Mesenchymal stem cell (in vitro differentiated cells and primary cell): ENCODE data around the gene MACC1.
A peak's percentile ranks its signal among the peaks of the same experiment; 100 is the strongest.
"Not testable (repeated sequence)": the region's sequence is repeated elsewhere in the genome, so short reads cannot be mapped to it uniquely, and the experiment has no call there.

ENCODE experiments used
- DNase-seq: peaks from one replicate; pipeline ENCODE4 v3.0.0-alpha.2; 2013
- H2AFZ ChIP-seq: one replicate; pipeline ENCODE4 v1.6.1; 2013; ENCODE audit warnings: low read depth, mild to moderate bottlenecking, control low read depth, inconsistent platforms, low read length, moderate library complexity
- H2AK5ac ChIP-seq: 2 replicates; pipeline ENCODE4 v1.6.1; 2013; ENCODE audit warnings: low read length, moderate library complexity, mild to moderate bottlenecking, inconsistent platforms; ENCODE audit not compliant: severe bottlenecking
- H2BK120ac ChIP-seq: one replicate; pipeline ENCODE4 v1.6.1; 2013; ENCODE audit warnings: low read depth, mild to moderate bottlenecking, inconsistent platforms, low read length, moderate library complexity
- H2BK12ac ChIP-seq, 2 experiments: one replicate each; pipeline ENCODE4 v1.6.1; 2013; ENCODE audit warnings: inconsistent platforms in 2 of 2, low read length in 2 of 2, mild to moderate bottlenecking in 2 of 2, moderate library complexity in 2 of 2, control low read depth in 1 of 2
- H2BK15ac ChIP-seq: one replicate; pipeline ENCODE4 v1.6.1; 2013; ENCODE audit warnings: mild to moderate bottlenecking, low read depth, inconsistent platforms; ENCODE audit not compliant: poor library complexity, severe bottlenecking
- H2BK5ac ChIP-seq: 2 replicates; pipeline ENCODE4 v1.6.1; 2013; ENCODE audit warnings: low read depth, mild to moderate bottlenecking, low read length, control low read depth, inconsistent platforms; ENCODE audit not compliant: poor library complexity, severe bottlenecking
- H3K14ac ChIP-seq, 2 experiments: one replicate each; pipeline ENCODE4 v1.6.1; 2013; ENCODE audit warnings: inconsistent platforms in 2 of 2, low read length in 2 of 2, control low read depth in 1 of 2, mild to moderate bottlenecking in 1 of 2, moderate library complexity in 1 of 2
- H3K18ac ChIP-seq, 2 experiments: one replicate each; pipeline ENCODE4 v1.6.1; 2013; ENCODE audit warnings: inconsistent platforms in 2 of 2, low read length in 2 of 2, control low read depth in 1 of 2, low read depth in 1 of 2, mild to moderate bottlenecking in 1 of 2
- H3K23ac ChIP-seq, 2 experiments: one replicate each; pipeline ENCODE4 v1.6.1; 2013; ENCODE audit warnings: inconsistent platforms in 2 of 2, low read length in 2 of 2, mild to moderate bottlenecking in 2 of 2, moderate library complexity in 2 of 2, control low read depth in 1 of 2
- H3K27ac ChIP-seq: 2 replicates; pipeline ENCODE4 v1.5.1; 2013; ENCODE audit warnings: mild to moderate bottlenecking, moderate library complexity, low read length, control low read depth, inconsistent platforms; ENCODE audit not compliant: poor library complexity, severe bottlenecking
- H3K27me3 ChIP-seq, 2 experiments: 2 replicates each; pipeline versions ENCODE4 v1.6.1 to v1.7.0; 2013; ENCODE audit warnings: low read length in 2 of 2, mild to moderate bottlenecking in 2 of 2, moderate library complexity in 2 of 2, control low read depth in 1 of 2, inconsistent platforms in 1 of 2; ENCODE audit not compliant: control insufficient read depth in 1 of 2, insufficient read depth in 1 of 2
- H3K36me3 ChIP-seq, 2 experiments: 2 replicates each; pipeline versions ENCODE4 v1.6.1 to v1.7.0; 2013; ENCODE audit warnings: low read length in 2 of 2, control low read depth in 1 of 2, inconsistent platforms in 1 of 2, low read depth in 1 of 2, mild to moderate bottlenecking in 1 of 2; ENCODE audit not compliant: insufficient read depth in 2 of 2, control insufficient read depth in 1 of 2
- H3K4ac ChIP-seq, 2 experiments: one replicate each; pipeline ENCODE4 v1.6.1; 2013; ENCODE audit warnings: inconsistent platforms in 2 of 2, low read length in 2 of 2, mild to moderate bottlenecking in 2 of 2, moderate library complexity in 2 of 2, control low read depth in 1 of 2, low read depth in 1 of 2
- H3K4me1 ChIP-seq: 2 replicates; pipeline ENCODE4 v1.6.1; 2013; ENCODE audit warnings: low read depth, low read length, control low read depth; ENCODE audit not compliant: control insufficient read depth, insufficient read depth
- H3K4me2 ChIP-seq: 2 replicates; pipeline ENCODE4 v1.6.1; 2013; ENCODE audit warnings: low read length, mild to moderate bottlenecking, inconsistent platforms; ENCODE audit not compliant: poor library complexity, severe bottlenecking
- H3K4me3 ChIP-seq, 2 experiments: 2 replicates each; pipeline versions ENCODE4 v1.5.1 to v1.7.0; 2013; ENCODE audit warnings: low read length in 2 of 2, mild to moderate bottlenecking in 2 of 2, control low read depth in 1 of 2, low read depth in 1 of 2; ENCODE audit not compliant: insufficient read depth in 1 of 2
- H3K79me1 ChIP-seq: replicated peaks from 2 replicates; pipeline ENCODE4 v1.6.1; 2013; ENCODE audit warnings: mild to moderate bottlenecking, control low read depth, low read length, inconsistent platforms; ENCODE audit not compliant: poor library complexity, severe bottlenecking
- H3K9ac ChIP-seq: 2 replicates; pipeline ENCODE4 v1.7.0; 2013; ENCODE audit warnings: mild to moderate bottlenecking, low read length, moderate library complexity
- H3K9me3 ChIP-seq: 2 replicates; pipeline ENCODE4 v1.7.0; 2013; ENCODE audit warnings: mild to moderate bottlenecking, low read length; ENCODE audit not compliant: control insufficient read depth
- H4K8ac ChIP-seq: one replicate; pipeline ENCODE4 v1.6.1; 2013; ENCODE audit warnings: inconsistent platforms, mild to moderate bottlenecking, low read length, moderate library complexity
- H4K91ac ChIP-seq: one replicate; pipeline ENCODE4 v1.6.1; 2013; ENCODE audit warnings: mild to moderate bottlenecking, low read length, inconsistent platforms
- WGBS: methylation state at CpG from one replicate; pipeline ENCODE4 v1.1.7; 2013; ENCODE audit warnings: mixed read lengths; 5-methylcytosine and 5-hydroxymethylcytosine counted together

MACC1 gene

GRCh38 chr7:20121404-20121803 is 95.8 kb downstream of the MACC1 start:
- Histone ChIP-seq H3K9me3 (no peaks in the 10 kb centered on the region), H4K91ac (no peak overlapping the region), H3K18ac (no peak overlapping the region), H3K4me3 (no peak overlapping the region), H2BK120ac (no peak overlapping the region), H4K8ac (no peak overlapping the region), H3K4me2 (no peak overlapping the region), H2AK5ac (no peak overlapping the region), H2BK12ac (no peak overlapping the region), H3K4me1 (no peaks in the 10 kb centered on the region), H3K23ac (no peak overlapping the region), H3K27ac (no peak overlapping the region), H2BK5ac (no peak overlapping the region), H2BK15ac (no peak overlapping the region), H3K4ac (no peak overlapping the region), H3K36me3 (no peaks in the 10 kb centered on the region), H3K79me1 (no peaks in the 10 kb centered on the region), H3K9ac (no peak overlapping the region), H3K27me3 (no peaks in the 10 kb centered on the region), H3K14ac (no peak overlapping the region), H2AFZ (no peak overlapping the region)
- DNase-seq: no peak
- WGBS: 35% methylated on average over 8 of the region's 8 CpGs

GRCh38 chr7:20120611-20121168 is 96.5 kb downstream of the MACC1 start:
- H3K23ac ChIP-seq, H3K79me1 ChIP-seq, H3K4me3 ChIP-seq, H4K91ac ChIP-seq, H2BK120ac ChIP-seq, H2AFZ ChIP-seq, H3K27ac ChIP-seq, DNase-seq, H3K14ac ChIP-seq, H3K4me1 ChIP-seq, H3K18ac ChIP-seq, H2BK15ac ChIP-seq, H2BK5ac ChIP-seq, H3K36me3 ChIP-seq, H3K4me2 ChIP-seq, H3K9me3 ChIP-seq, H3K4ac ChIP-seq, H4K8ac ChIP-seq, H3K9ac ChIP-seq, H2BK12ac ChIP-seq, H3K27me3 ChIP-seq, H2AK5ac ChIP-seq: not testable (repeated sequence)
- WGBS: 56% methylated on average over 7 of the region's 7 CpGs

GRCh38 chr7:20116869-20117268 is 100.3 kb downstream of the MACC1 start:
- H4K8ac ChIP-seq: no peak overlapping the region
- H3K79me1 ChIP-seq: no peaks in the 10 kb centered on the region
- no peaks in the 10 kb centered on the region for H3K9me3 ChIP-seq
- H2BK5ac ChIP-seq: no peak overlapping the region
- no peak overlapping the region for H2AK5ac ChIP-seq
- H3K36me3 ChIP-seq: no peaks in the 10 kb centered on the region
- H3K9ac ChIP-seq: no peak overlapping the region
- no peak for DNase-seq
- H3K27me3 ChIP-seq: no peaks in the 10 kb centered on the region
- no peak overlapping the region for H2BK15ac ChIP-seq
- no peak overlapping the region for H3K4me3 ChIP-seq
- no peak overlapping the region for H3K18ac ChIP-seq
- no peak overlapping the region for H3K4me2 ChIP-seq
- WGBS: 82% methylated on average over 3 of the region's 3 CpGs
- H4K91ac ChIP-seq: no peak overlapping the region
- H3K23ac ChIP-seq: no peak overlapping the region
- H3K4ac ChIP-seq: no peak overlapping the region
- H2AFZ ChIP-seq: no peak overlapping the region
- no peak overlapping the region for H2BK120ac ChIP-seq
- H3K14ac ChIP-seq: no peak overlapping the region
- no peak overlapping the region for H3K27ac ChIP-seq
- H2BK12ac ChIP-seq: no peak overlapping the region
- no peaks in the 10 kb centered on the region for H3K4me1 ChIP-seq

- no peak overlapping the region for H3K18ac ChIP-seq
- no peak overlapping the region for H2BK5ac ChIP-seq
- H3K79me1 ChIP-seq: no peaks in the 10 kb centered on the region
- H3K4me1 ChIP-seq: no peaks in the 10 kb centered on the region
- no peak overlapping the region for H4K8ac ChIP-seq
- H3K4ac ChIP-seq: no peak overlapping the region
- no peak overlapping the region for H2BK12ac ChIP-seq
- H3K23ac ChIP-seq: no peak overlapping the region
- DNase-seq: peak; percentile 16
- H2AFZ ChIP-seq: no peak overlapping the region
- H2BK120ac ChIP-seq: no peak overlapping the region
- H2AK5ac ChIP-seq: no peak overlapping the region
- H3K9ac ChIP-seq: no peak overlapping the region
- H4K91ac ChIP-seq: no peak overlapping the region
- H3K14ac ChIP-seq: no peak overlapping the region
- no peak overlapping the region for H3K4me3 ChIP-seq
- no peaks in the 10 kb centered on the region for H3K9me3 ChIP-seq
- WGBS: 86% methylated on average over 2 of the region's 2 CpGs
- no peak overlapping the region for H3K4me2 ChIP-seq
- no peak overlapping the region for H2BK15ac ChIP-seq
- H3K27ac ChIP-seq: no peak overlapping the region
- H3K36me3 ChIP-seq: no peaks in the 10 kb centered on the region
- H3K27me3 ChIP-seq: no peaks in the 10 kb centered on the region
These were observed 102.7 kb downstream of the MACC1 start for GRCh38 chr7:20114468-20114867.
